HG02623 (cell line): ENCODE data around the gene PIK3CD.

Experiments used
- ATAC-seq: cut with Tn5 transposase; IDR thresholded peaks from one replicate; pipeline ENCODE4 v1.9.1; 2021; ENCODE audit warnings: moderate library complexity; ENCODE audit not compliant: unreplicated experiment

PIK3CD gene

GRCh38 chr1:9764550-9764949 is 113.0 kb downstream of the PIK3CD start:
- ATAC-seq = no peak

- ATAC-seq = no peak
Measured at GRCh38 chr1:9766759-9767442, 115.4 kb downstream of the PIK3CD start.

GRCh38 chr1:9767964-9768668 is 116.6 kb downstream of the PIK3CD start:
- no peak for ATAC-seq

- ATAC-seq = no peak
Measured at GRCh38 chr1:9768983-9769382, 117.5 kb downstream of the PIK3CD start.

DNA sequence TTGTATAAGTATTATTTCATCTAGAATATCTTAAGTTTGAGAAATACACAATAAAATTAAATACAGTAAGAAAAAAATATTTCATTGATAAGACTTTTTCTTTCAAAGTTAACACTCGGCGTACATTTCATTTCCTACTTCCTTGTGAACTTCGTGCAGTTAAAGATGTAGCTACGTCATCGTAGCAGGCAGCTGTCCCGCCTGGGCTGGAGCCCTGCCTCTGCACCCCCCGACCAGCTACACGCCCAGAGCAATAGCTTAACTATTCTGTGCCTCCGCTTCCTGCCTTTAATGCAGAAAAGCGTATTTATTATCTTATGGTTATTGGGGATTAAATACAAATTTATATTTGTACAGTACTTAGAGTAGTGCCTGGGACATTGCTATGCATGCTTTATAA is 118.8 kb downstream of the PIK3CD start:
- ATAC-seq = no peak

GRCh38 chr1:9774712-9775679 is 123.5 kb downstream of the PIK3CD start:
- ATAC-seq = no peak

- ATAC-seq = no peak
Measured at GRCh38 chr1:9776685-9777084, 125.2 kb downstream of the PIK3CD start.
